T-helper 9 cell (primary cell): ENCODE measurements around the gene SLC16A5.
"Not testable (repeated sequence)": the region's sequence is repeated elsewhere in the genome, so short reads cannot be mapped to it uniquely, and the experiment has no call there.

Experiments
- DNase-seq: peaks from one replicate; pipeline ENCODE4 v3.0.0-alpha.2; 2020
- total RNA-seq, 2 donors: gene quantifications; one replicate each; lab custom pipeline; 2026; lab: John Stamatoyannopoulos, UW

Gene SLC16A5
- total RNA-seq, result 7.2 to 14.2 reads per million in 2 donors

GRCh38 chr17:75087558-75088453, at the start of gene SLC16A5:
TSS of gene SLC16A5 (plus strand) at chr17:75087954. CDS start at chr17:75093637, 5,683 bp downstream.
- peak; percentile 21 for DNase-seq

GRCh38 chr17:75039238-75039637, 48.5 kb upstream of the SLC16A5 start:
- no peak for DNase-seq

- DNase-seq, result no peak
Measured at GRCh38 chr17:75041656-75042280, 46.0 kb upstream of the SLC16A5 start.

- not testable (repeated sequence) for DNase-seq
Measured at GRCh38 chr17:75043789-75044188, 44.0 kb upstream of the SLC16A5 start.

GRCh38 chr17:75044716-75045115, 43.0 kb upstream of the SLC16A5 start:
- DNase-seq, result no peak

- DNase-seq, result not testable (repeated sequence)
Measured at GRCh38 chr17:75045946-75046406, 41.8 kb upstream of the SLC16A5 start.

- DNase-seq, result peak; percentile 88
Measured at GRCh38 chr17:75046407-75047289, 41.1 kb upstream of the SLC16A5 start, which contains the start of the genes ATP5PD and KCTD2. TSS of gene ATP5PD (minus strand) at chr17:75046969. CDS start at chr17:75042650, 4,319 bp downstream. TSS of gene KCTD2 (plus strand) at chr17:75047225. CDS start at chr17:75047251, 26 bp downstream.

- DNase-seq, result peak; percentile 28
Measured at GRCh38 chr17:75047398-75048098, 40.2 kb upstream of the SLC16A5 start.

- no peak for DNase-seq
Measured at GRCh38 chr17:75048249-75048878, 39.4 kb upstream of the SLC16A5 start.

GRCh38 chr17:75049057-75049456, 38.7 kb upstream of the SLC16A5 start:
- DNase-seq, result no peak

GRCh38 chr17:75049706-75050105, 38.0 kb upstream of the SLC16A5 start:
- DNase-seq, result no peak

GRCh38 chr17:75051941-75052340, 35.8 kb upstream of the SLC16A5 start:
- DNase-seq, result no peak

- no peak for DNase-seq
Measured at GRCh38 chr17:75059369-75060345, 28.1 kb upstream of the SLC16A5 start.

- no peak for DNase-seq
Measured at GRCh38 chr17:75060434-75061054, 27.2 kb upstream of the SLC16A5 start.

- DNase-seq, result no peak
Measured at GRCh38 chr17:75061055-75061438, 26.7 kb upstream of the SLC16A5 start.

GRCh38 chr17:75061618-75062017, 26.1 kb upstream of the SLC16A5 start:
- DNase-seq, result no peak

GRCh38 chr17:75063201-75063600, 24.6 kb upstream of the SLC16A5 start:
- no peak for DNase-seq

- DNase-seq, result no peak
Measured at GRCh38 chr17:75063626-75064025, 24.1 kb upstream of the SLC16A5 start.

- DNase-seq, result no peak
Measured at GRCh38 chr17:75064040-75064439, 23.7 kb upstream of the SLC16A5 start.

GRCh38 chr17:75064460-75064859, 23.3 kb upstream of the SLC16A5 start:
- no peak for DNase-seq
